HEK293 (cell line): ENCODE results near the gene FAAH.

ENCODE experiments used
- CTCF ChIP-seq: fragments of 450-650 bp; formaldehyde crosslinking; IDR thresholded peaks from 2 replicates; pipeline ENCODE4 v1.5.1; 2016; ENCODE audit warnings: missing biosample characterization, missing genetic modification characterization
- REST ChIP-seq: fragments of 450-650 bp; formaldehyde crosslinking; IDR thresholded peaks from 2 replicates; pipeline ENCODE4 v1.5.1; 2016; ENCODE audit warnings: missing biosample characterization, missing genetic modification characterization
- SP2 ChIP-seq: fragments of 450-650 bp; formaldehyde crosslinking; IDR thresholded peaks from 2 replicates; pipeline ENCODE4 v1.5.1; 2016; ENCODE audit warnings: missing biosample characterization, missing genetic modification characterization
- ZNF184 ChIP-seq: fragments of 450-650 bp; IDR thresholded peaks from 2 replicates; pipeline ENCODE4 v1.5.1; 2018; ENCODE audit warnings: missing biosample characterization, mild to moderate bottlenecking, missing genetic modification characterization
- ZNF24 ChIP-seq: fragments of 450-650 bp; formaldehyde crosslinking; IDR thresholded peaks from 2 replicates; pipeline ENCODE4 v1.5.1; 2016; ENCODE audit warnings: missing biosample characterization, missing genetic modification characterization
- ZNF416 ChIP-seq: fragments of 450-650 bp; formaldehyde crosslinking; IDR thresholded peaks from 2 replicates; pipeline ENCODE4 v1.5.1; 2016; ENCODE audit warnings: missing biosample characterization, missing genetic modification characterization
- ZNF549 ChIP-seq: fragments of 450-650 bp; IDR thresholded peaks from 2 replicates; pipeline ENCODE4 v1.5.1; 2018; ENCODE audit warnings: missing biosample characterization, missing genetic modification characterization, mild to moderate bottlenecking, inconsistent platforms, moderate library complexity
- ZNF701 ChIP-seq: fragments of 450-650 bp; formaldehyde crosslinking; IDR thresholded peaks from 2 replicates; pipeline ENCODE4 v1.5.1; 2016; ENCODE audit warnings: missing biosample characterization, missing genetic modification characterization
- ZNF777 ChIP-seq: fragments of 450-650 bp; formaldehyde crosslinking; IDR thresholded peaks from 2 replicates; pipeline ENCODE4 v1.5.1; 2017; ENCODE audit warnings: missing biosample characterization, missing genetic modification characterization, borderline replicate concordance

- TF ChIP-seq REST (tag by site-specific recombination) (no peak), CTCF (tag by site-specific recombination) (no peak), ZNF24 (no peak), ZNF416 (tag by site-specific recombination) (no peak), ZNF549 (tag by site-specific recombination) (no peak), SP2 (tag by site-specific recombination) (no peak), ZNF777 (tag by site-specific recombination) (no peak), ZNF184 (no peak), ZNF701 (no peak)
Observed at GRCh38 chr1:46407636-46408035, 13.5 kb downstream of the FAAH start.
